GM19372 (cell line): ENCODE measurements around the gene TAOK3.
A peak's percentile ranks its signal among the peaks of the same experiment; 100 is the strongest.

Experiments
- ATAC-seq: cut with Tn5 transposase; IDR thresholded peaks from one replicate; pipeline ENCODE4 v1.9.1; 2021; ENCODE audit warnings: mild to moderate bottlenecking, low read depth, moderate library complexity; ENCODE audit not compliant: unreplicated experiment

Gene TAOK3

GRCh38 chr12:118237052-118237665, 135.5 kb downstream of the TAOK3 start:
- peak; percentile 86 for ATAC-seq

GRCh38 chr12:118220702-118221101, 152.0 kb downstream of the TAOK3 start:
- no peak for ATAC-seq

- no peak for ATAC-seq
These were observed 152.9 kb downstream of the TAOK3 start for GRCh38 chr12:118219772-118220171.

- no peak for ATAC-seq
These were observed 153.6 kb downstream of the TAOK3 start for GRCh38 chr12:118219106-118219505.

GRCh38 chr12:118213452-118213851, 159.3 kb downstream of the TAOK3 start:
- no peak for ATAC-seq

- no peak for ATAC-seq
These were observed 160.1 kb downstream of the TAOK3 start for GRCh38 chr12:118212606-118213005.

- ATAC-seq, result no peak
These were observed 166.6 kb downstream of the TAOK3 start for GRCh38 chr12:118206107-118206412.

GRCh38 chr12:118193958-118194357, 178.7 kb downstream of the TAOK3 start:
- no peak for ATAC-seq

GRCh38 chr12:118193477-118193876, 179.2 kb downstream of the TAOK3 start:
- ATAC-seq, result no peak

- ATAC-seq, result no peak
These were observed 182.4 kb downstream of the TAOK3 start for GRCh38 chr12:118190266-118190665.

- ATAC-seq, result no peak
These were observed 182.9 kb downstream of the TAOK3 start for GRCh38 chr12:118189741-118190191.

- no peak for ATAC-seq
These were observed 183.9 kb downstream of the TAOK3 start for GRCh38 chr12:118188690-118189371.

- no peak for ATAC-seq
These were observed 184.8 kb downstream of the TAOK3 start for GRCh38 chr12:118187751-118188435.

- no peak for ATAC-seq
These were observed 186.9 kb downstream of the TAOK3 start for GRCh38 chr12:118185602-118186397.

- no peak for ATAC-seq
These were observed 189.0 kb downstream of the TAOK3 start for GRCh38 chr12:118183711-118184110.

GRCh38 chr12:118183155-118183554, 189.6 kb downstream of the TAOK3 start:
- ATAC-seq, result peak; percentile 48

- peak; percentile 97 for ATAC-seq
These were observed 196.8 kb downstream of the TAOK3 start for GRCh38 chr12:118175823-118176447.

- peak; percentile 98 for ATAC-seq
These were observed 205.8 kb downstream of the TAOK3 start for GRCh38 chr12:118166946-118167345.

GRCh38 chr12:118164798-118165486, 207.8 kb downstream of the TAOK3 start:
- no peak for ATAC-seq

- no peak for ATAC-seq
These were observed 212.2 kb downstream of the TAOK3 start for GRCh38 chr12:118160536-118160935.
